Left ventricle myocardium inferior (tissue), 1 donor: ENCODE results near the gene NAB2. TPM values are rescaled to one million over a fixed set of nuclear protein-coding genes. Genes with fewer than 3 reads are reported as not detected.
A peak's percentile ranks its signal among the peaks of the same experiment; 100 is the strongest.

Experiments
- DNase-seq: peaks from one replicate; pipeline ENCODE4 v3.0.0-alpha.2; 2020
- H3K27ac ChIP-seq: fragments of 200-600 bp; replicated peaks from 2 replicates; pipeline ENCODE4 v1.8.0; 2021
- H3K27me3 ChIP-seq: fragments of 200-600 bp; 2 replicates; pipeline ENCODE4 v1.8.0; 2021; ENCODE audit warnings: low read depth
- H3K36me3 ChIP-seq: fragments of 200-600 bp; 2 replicates; pipeline ENCODE4 v1.8.0; 2021
- H3K4me1 ChIP-seq: fragments of 200-600 bp; 2 replicates; pipeline ENCODE4 v1.8.0; 2021
- H3K4me3 ChIP-seq: fragments of 200-600 bp; 2 replicates; pipeline ENCODE4 v1.8.0; 2021; ENCODE audit warnings: mild to moderate bottlenecking, moderate library complexity
- H3K9me3 ChIP-seq: fragments of 200-600 bp; replicated peaks from 2 replicates; pipeline ENCODE4 v1.8.0; 2021
- CTCF ChIP-seq: fragments of 200-600 bp; IDR thresholded peaks from 2 replicates; pipeline ENCODE4 v1.8.0; 2021; ENCODE audit warnings: antibody characterized with exemption, mild to moderate bottlenecking, borderline replicate concordance
- intact Hi-C: fragments of 100-400 bp; cut with micrococcal nuclease; formaldehyde crosslinking; loops from one replicate; pipeline ENCODE4 v1.11.0; 2022
- total RNA-seq: library from RNA; stranded (reverse); fragmentation: NEBNext Ultra II Directional; extraction: Animal tissue kit (Norgen Biotek cat#: 25700); gene quantifications from one replicate; pipeline ENCODE4 v1.2.1, GENCODE V29; 2021
- donor health status: DM: no; HTN: yes; CAD: no; lungs with severe emphysema.

The NAB2 gene
- total RNA-seq, 1 donor from 2014 or later, result 10.1 TPM

GRCh38 chr12:57126561-57126960 is 37.6 kb downstream of the NAB2 start:
- Histone ChIP-seq H3K9me3 (no peaks in the 10 kb centered on the region), H3K4me1 (peaks cover 42% of the 10 kb centered on the region), H3K4me3 (peak overlapping the region; percentile 91), H3K27ac (peak overlapping the region; percentile 99), H3K36me3 (no peaks in the 10 kb centered on the region), H3K27me3 (no peaks in the 10 kb centered on the region)
- intact Hi-C loops, result no loop called here
- DNase-seq, result no peak
- no peak for TF ChIP-seq CTCF

GRCh38 chr12:57127101-57127725 is 38.3 kb downstream of the NAB2 start:
- peak; percentile 52 for TF ChIP-seq CTCF
- intact Hi-C loops, result no loop called here

GRCh38 chr12:57127726-57128518 is 39.0 kb downstream of the NAB2 start, which contains the start of gene LRP1:
Gene LRP1 (plus strand): TSS chr12:57128483. CDS start chr12:57128965, 482 bp downstream.
- Histone ChIP-seq H3K4me3 (peak within 1 kb of the TSS; percentile 91), H3K36me3 (no peaks in the 10 kb centered on the region), H3K4me1 (peaks cover 56% of the 10 kb centered on the region), H3K27ac (peak within 1 kb of the TSS; percentile 99), H3K27me3 (no peaks in the 10 kb centered on the region), H3K9me3 (no peaks in the 10 kb centered on the region)
- TF ChIP-seq CTCF, result no peak
- intact Hi-C loops, result no loop called here
- peak; percentile 87 for DNase-seq

More at GRCh38 chr12:57127101-57127725, 38.3 kb downstream of the NAB2 start:
- Histone ChIP-seq H3K27me3 (no peaks in the 10 kb centered on the region), H3K4me3 (peak overlapping the region; percentile 91), H3K27ac (peak overlapping the region; percentile 99), H3K4me1 (peaks cover 48% of the 10 kb centered on the region), H3K9me3 (no peaks in the 10 kb centered on the region), H3K36me3 (no peaks in the 10 kb centered on the region)
- DNase-seq, result peak; percentile 77

- no peaks in the 10 kb centered on the region for H3K9me3 ChIP-seq
- peak overlapping the region; percentile 91 for H3K4me3 ChIP-seq
- no peak for DNase-seq
- TF ChIP-seq CTCF, result no peak
- peaks cover 63% of the 10 kb centered on the region for H3K4me1 ChIP-seq
- H3K27me3 ChIP-seq, result no peaks in the 10 kb centered on the region
- intact Hi-C loops, result no loop called here
- peak overlapping the region; percentile 99 for H3K27ac ChIP-seq
- no peaks in the 10 kb centered on the region for H3K36me3 ChIP-seq
These were observed 39.8 kb downstream of the NAB2 start for GRCh38 chr12:57128519-57129247.

- no peak for TF ChIP-seq CTCF
- peaks cover 70% of the 10 kb centered on the region for H3K4me1 ChIP-seq
- H3K36me3 ChIP-seq, result no peaks in the 10 kb centered on the region
- no peak for DNase-seq
- H3K27me3 ChIP-seq, result no peaks in the 10 kb centered on the region
- no peaks in the 10 kb centered on the region for H3K9me3 ChIP-seq
- peak overlapping the region; percentile 99 for H3K27ac ChIP-seq
- peak overlapping the region; percentile 91 for H3K4me3 ChIP-seq
- intact Hi-C loops, result no loop called here
These were observed 40.5 kb downstream of the NAB2 start for GRCh38 chr12:57129321-57129842.
